DND-41 (cell line): ENCODE results near the gene CKAP2L.

Experiments used
- EZH2 ChIP-seq: IDR thresholded peaks from 3 replicates; pipeline ENCODE4 v1.6.1; 2012; ENCODE audit warnings: borderline replicate concordance, low read depth, mild to moderate bottlenecking, moderate library complexity, low read length, inconsistent platforms; ENCODE audit not compliant: severe bottlenecking
- TF ChIP-seq, protein P1 (sequence below): IDR thresholded peaks from 2 replicates; pipeline ENCODE4 v1.5.1; 2012; ENCODE audit warnings: borderline replicate concordance, low read length, moderate library complexity, mild to moderate bottlenecking; ENCODE audit not compliant: poor library complexity, severe bottlenecking; ENCODE audit errors: extremely low read depth

DNA sequence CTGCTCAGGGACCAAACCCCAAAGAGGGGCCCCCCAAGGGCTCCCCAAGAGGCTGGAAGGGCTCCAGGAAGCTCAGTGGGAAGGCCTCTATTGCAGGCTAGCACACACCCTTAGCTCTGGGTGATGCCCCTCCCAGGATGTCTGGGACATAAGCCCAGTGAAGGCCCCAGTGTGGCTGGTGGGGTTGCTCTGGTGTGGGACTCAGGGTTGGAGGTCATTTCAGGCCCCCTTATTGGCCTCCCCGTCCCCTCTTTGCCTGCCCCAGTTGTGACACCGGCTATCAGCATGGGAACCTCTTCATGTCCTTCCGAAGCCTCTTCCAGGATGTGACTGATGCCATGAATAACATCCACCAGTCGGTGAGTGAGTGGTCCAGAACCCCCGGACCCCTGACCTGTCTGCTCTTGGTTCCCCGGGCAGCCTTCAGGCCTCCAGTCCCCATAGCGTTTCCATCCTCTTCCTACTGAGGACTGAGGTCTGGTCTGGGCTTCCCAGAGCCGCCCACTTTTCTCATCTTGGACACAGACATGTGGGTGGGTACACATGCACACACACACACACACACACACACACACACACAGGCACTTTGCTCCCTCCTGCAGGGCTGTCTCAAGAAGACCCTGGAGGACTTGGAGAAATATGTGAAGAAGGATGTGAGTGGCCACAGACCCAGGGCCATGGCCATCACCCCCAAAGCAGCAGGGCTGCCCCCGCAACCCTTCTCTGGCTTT is 41.4 kb downstream of the CKAP2L start:
- TF ChIP-seq, protein P1, sequence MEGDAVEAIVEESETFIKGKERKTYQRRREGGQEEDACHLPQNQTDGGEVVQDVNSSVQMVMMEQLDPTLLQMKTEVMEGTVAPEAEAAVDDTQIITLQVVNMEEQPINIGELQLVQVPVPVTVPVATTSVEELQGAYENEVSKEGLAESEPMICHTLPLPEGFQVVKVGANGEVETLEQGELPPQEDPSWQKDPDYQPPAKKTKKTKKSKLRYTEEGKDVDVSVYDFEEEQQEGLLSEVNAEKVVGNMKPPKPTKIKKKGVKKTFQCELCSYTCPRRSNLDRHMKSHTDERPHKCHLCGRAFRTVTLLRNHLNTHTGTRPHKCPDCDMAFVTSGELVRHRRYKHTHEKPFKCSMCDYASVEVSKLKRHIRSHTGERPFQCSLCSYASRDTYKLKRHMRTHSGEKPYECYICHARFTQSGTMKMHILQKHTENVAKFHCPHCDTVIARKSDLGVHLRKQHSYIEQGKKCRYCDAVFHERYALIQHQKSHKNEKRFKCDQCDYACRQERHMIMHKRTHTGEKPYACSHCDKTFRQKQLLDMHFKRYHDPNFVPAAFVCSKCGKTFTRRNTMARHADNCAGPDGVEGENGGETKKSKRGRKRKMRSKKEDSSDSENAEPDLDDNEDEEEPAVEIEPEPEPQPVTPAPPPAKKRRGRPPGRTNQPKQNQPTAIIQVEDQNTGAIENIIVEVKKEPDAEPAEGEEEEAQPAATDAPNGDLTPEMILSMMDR, result no peak
- no peak for TF ChIP-seq EZH2
